IPS DF 6.9 (cell line): ENCODE measurements around the gene SLC18A3.

Experiments
- DNase-seq: peaks from one replicate; pipeline ENCODE4 v3.0.0-alpha.2; 2013; ENCODE audit warnings: low read depth, low spot score
- H3K27ac ChIP-seq: one replicate; pipeline ENCODE4 v1.5.1; 2013; ENCODE audit warnings: low read length, control low read depth
- H3K27me3 ChIP-seq: 2 replicates; pipeline ENCODE4 v1.6.1; 2013; ENCODE audit warnings: mild to moderate bottlenecking, low read length; ENCODE audit not compliant: control insufficient read depth, insufficient read depth
- H3K36me3 ChIP-seq: 2 replicates; pipeline ENCODE4 v1.6.1; 2013; ENCODE audit warnings: low read length; ENCODE audit not compliant: control insufficient read depth, insufficient read depth
- H3K4me1 ChIP-seq: 2 replicates; pipeline ENCODE4 v1.6.1; 2013; ENCODE audit warnings: low read length; ENCODE audit not compliant: control insufficient read depth, insufficient read depth
- H3K4me3 ChIP-seq: 2 replicates; pipeline ENCODE4 v1.5.1; 2013; ENCODE audit warnings: mild to moderate bottlenecking, low read length
- H3K9me3 ChIP-seq: 2 replicates; pipeline ENCODE4 v1.6.1; 2013; ENCODE audit warnings: low read length, inconsistent platforms; ENCODE audit not compliant: control insufficient read depth, insufficient read depth
- WGBS: extraction: QIAGEN DNeasy Blood & Tissue Kit; methylation state at CpG from one replicate; pipeline ENCODE4 v1.1.7; 2013; ENCODE audit warnings: mixed read lengths, missing lambda C conversion rate; ENCODE audit not compliant: insufficient read length, insufficient coverage; 5-methylcytosine and 5-hydroxymethylcytosine counted together

SLC18A3 gene

GRCh38 chr10:49652421-49653272 lies 42.5 kb downstream of the SLC18A3 start:
- DNase-seq = no peak
- H3K4me1 ChIP-seq = 0 out of 2 replicates have a peak, but pooled peaks cover 1% of the 10 kb centered on the region

GRCh38 chr10:49653273-49653929 lies 43.3 kb downstream of the SLC18A3 start:
- no peak for DNase-seq
- Histone ChIP-seq H3K4me3 (no peak overlapping the region), H3K27me3 (no peaks in the 10 kb centered on the region), H3K36me3 (no peaks in the 10 kb centered on the region), H3K4me1 (0 out of 2 replicates have a peak, but pooled peaks cover 1% of the 10 kb centered on the region), H3K27ac (no peak overlapping the region), H3K9me3 (no peaks in the 10 kb centered on the region)
- no CpG with 5 or more reads among the region's 11 CpGs for WGBS

More at GRCh38 chr10:49652421-49653272, 42.5 kb downstream of the SLC18A3 start:
- H3K9me3 ChIP-seq = no peaks in the 10 kb centered on the region
- no peaks in the 10 kb centered on the region for H3K27me3 ChIP-seq
- no peak overlapping the region for H3K27ac ChIP-seq
- no peak overlapping the region for H3K4me3 ChIP-seq
- no peaks in the 10 kb centered on the region for H3K36me3 ChIP-seq
- no CpG with 5 or more reads among the region's 15 CpGs for WGBS

- no peak overlapping the region for H3K4me3 ChIP-seq
- no peaks in the 10 kb centered on the region for H3K36me3 ChIP-seq
- H3K27ac ChIP-seq = no peak overlapping the region
- WGBS = no CpG with 5 or more reads among the region's 5 CpGs
- H3K27me3 ChIP-seq = no peaks in the 10 kb centered on the region
- H3K4me1 ChIP-seq = 0 out of 2 replicates have a peak, but pooled peaks cover under 1% of the 10 kb centered on the region
- DNase-seq = no peak
- H3K9me3 ChIP-seq = no peaks in the 10 kb centered on the region
These were observed 44.1 kb downstream of the SLC18A3 start for GRCh38 chr10:49654036-49654693.

GRCh38 chr10:49655099-49655498 lies 45.0 kb downstream of the SLC18A3 start:
- Histone ChIP-seq H3K4me1 (no peaks in the 10 kb centered on the region), H3K27ac (no peak overlapping the region), H3K36me3 (no peaks in the 10 kb centered on the region), H3K4me3 (no peak overlapping the region), H3K9me3 (no peaks in the 10 kb centered on the region), H3K27me3 (no peaks in the 10 kb centered on the region)
- WGBS = no CpG with 5 or more reads among the region's 18 CpGs
- DNase-seq = no peak

- no peaks in the 10 kb centered on the region for H3K9me3 ChIP-seq
- H3K36me3 ChIP-seq = no peaks in the 10 kb centered on the region
- WGBS = no CpG with 5 or more reads among the region's 9 CpGs
- H3K4me3 ChIP-seq = no peak overlapping the region
- H3K4me1 ChIP-seq = no peaks in the 10 kb centered on the region
- peaks cover 3% of the 10 kb centered on the region; the same call in 1 of the 2 replicates for H3K27me3 ChIP-seq
- H3K27ac ChIP-seq = no peak overlapping the region
- DNase-seq = no peak
These were observed 46.9 kb downstream of the SLC18A3 start for GRCh38 chr10:49656845-49657493.

DNA sequence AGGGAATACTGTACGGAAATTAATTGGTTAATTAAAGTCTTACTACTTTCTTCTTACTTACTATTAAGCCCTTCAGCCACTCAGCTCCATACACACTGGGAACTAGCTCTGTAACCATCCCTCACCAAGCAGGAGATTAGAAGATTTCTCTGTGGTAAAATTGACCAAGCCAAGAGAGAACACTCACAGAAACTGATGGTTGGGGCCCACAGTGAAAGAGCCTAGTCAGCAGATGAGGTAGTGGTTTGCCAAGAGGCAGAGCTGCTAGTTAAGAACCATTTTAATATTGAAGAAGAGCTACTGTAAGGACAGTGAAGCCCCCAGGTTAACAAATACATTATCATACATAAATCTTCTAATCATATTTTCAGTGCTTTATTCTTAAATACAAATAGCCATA lies 47.5 kb downstream of the SLC18A3 start:
- no CpG with 5 or more reads among the region's 1 CpG for WGBS
- Histone ChIP-seq H3K27me3 (peaks cover 3% of the 10 kb centered on the region; the same call in 1 of the 2 replicates), H3K4me3 (no peak overlapping the region), H3K36me3 (no peaks in the 10 kb centered on the region), H3K9me3 (no peaks in the 10 kb centered on the region), H3K27ac (no peak overlapping the region), H3K4me1 (no peaks in the 10 kb centered on the region)
- no peak for DNase-seq

- DNase-seq = no peak
- H3K27me3 ChIP-seq = peaks cover 3% of the 10 kb centered on the region; the same call in 1 of the 2 replicates
- no peak overlapping the region for H3K27ac ChIP-seq
- no peaks in the 10 kb centered on the region for H3K9me3 ChIP-seq
- no peak overlapping the region for H3K4me3 ChIP-seq
- no CpG with 5 or more reads among the region's 8 CpGs for WGBS
- H3K36me3 ChIP-seq = no peaks in the 10 kb centered on the region
- no peaks in the 10 kb centered on the region for H3K4me1 ChIP-seq
These were observed 51.2 kb downstream of the SLC18A3 start for GRCh38 chr10:49661140-49661856.
